ENCODE data around the gene LILRA5. TPM values are rescaled to one million over a fixed set of nuclear protein-coding genes. Genes with fewer than 3 reads are reported as not detected.

Gene LILRA5
- total RNA-seq, 1 experiment from 2014 or later = not detected

- BruUV-seq (replicated peaks) = no TSS peak
- Histone ChIP-seq H3K9ac (ENCODE audit: low read length) (no peak overlapping the region), H3K4me1 (ENCODE audit: control insufficient read depth in 1 of 2, insufficient read depth in 2 of 2, low read length in 2 of 2) (no peaks in the 10 kb centered on the region), H3K36me3 (ENCODE audit: control insufficient read depth in 1 of 2, insufficient read depth in 2 of 2, low read length in 2 of 2) (no peaks in the 10 kb centered on the region), H3K9me2 (ENCODE audit: insufficient read depth) (no peaks in the 10 kb centered on the region), H3K9me3 (ENCODE audit: control insufficient read depth in 1 of 2, insufficient read depth in 1 of 2, low read depth in 1 of 2, low read length in 2 of 2) (no peaks in the 10 kb centered on the region), H4K20me1 (ENCODE audit: insufficient read depth) (no peaks in the 10 kb centered on the region), H3K27ac (ENCODE audit: low read depth, low read length) (no peak overlapping the region), H3K4me3 (replicated peaks in 1 of 2; ENCODE audit: low read depth in 1 of 2, low read length in 2 of 2) (no peak overlapping the region), H3K79me2 (ENCODE audit: insufficient read depth, low read length) (no peaks in the 10 kb centered on the region), H3K4me2 (ENCODE audit: low read length) (no peak overlapping the region), H2AFZ (ENCODE audit: low read depth, low read length, poor library complexity, severe bottlenecking) (no peak overlapping the region), H3K27me3 (ENCODE audit: insufficient read depth, low read length) (no peaks in the 10 kb centered on the region)
- TF ChIP-seq CBX3 (IDR thresholded peaks at IDR 0.05; ENCODE audit: low read depth) (no peak), JUND (IDR thresholded peaks at IDR 0.05) (no peak), CEBPB (IDR thresholded peaks at IDR 0.05; ENCODE audit: low read depth) (no peak), ELF1 (IDR thresholded peaks at IDR 0.05; ENCODE audit: borderline replicate concordance, low read depth) (no peak), POLR2AphosphoS5 (IDR thresholded peaks at IDR 0.05; ENCODE audit: low read depth, low read length) (no peak), SRF (IDR thresholded peaks at IDR 0.05; ENCODE audit: low read depth) (no peak), MAX (IDR thresholded peaks at IDR 0.05) (no peak), SIN3A (IDR thresholded peaks at IDR 0.05; ENCODE audit: low read depth) (no peak), EZH2phosphoT487 (IDR thresholded peaks at IDR 0.05; ENCODE audit: borderline replicate concordance) (no peak), EGR1 (IDR thresholded peaks at IDR 0.05; ENCODE audit: low read depth) (no peak), ZBTB33 (IDR thresholded peaks at IDR 0.05; ENCODE audit: extremely low read depth, insufficient replicate concordance, low read length) (no peak), RAD21 (IDR thresholded peaks at IDR 0.05; ENCODE audit: low read depth) (no peak), SP1 (IDR thresholded peaks at IDR 0.05; ENCODE audit: low read depth) (no peak), POLR2A (IDR thresholded peaks at IDR 0.05; ENCODE audit: borderline replicate concordance, extremely low read depth, insufficient read depth, insufficient read length) (no peak), EZH2 (IDR thresholded peaks at IDR 0.05) (no peak), YY1 (IDR thresholded peaks at IDR 0.05; ENCODE audit: extremely low read depth, insufficient replicate concordance, low read depth, low read length) (no peak), CTCF (IDR thresholded peaks at IDR 0.05 in 2 of 3, conservative IDR thresholded peaks at IDR 0.05 in 1 of 3; ENCODE audit: borderline replicate concordance in 1 of 3, insufficient read depth in 1 of 3, low read depth in 2 of 3, low read length in 2 of 3) (no peak), ZNF274 (IDR thresholded peaks at IDR 0.05; ENCODE audit: low read depth, low read length) (no peak), ATF3 (IDR thresholded peaks at IDR 0.05) (no peak)
- TF ChIP-seq, protein P1, sequence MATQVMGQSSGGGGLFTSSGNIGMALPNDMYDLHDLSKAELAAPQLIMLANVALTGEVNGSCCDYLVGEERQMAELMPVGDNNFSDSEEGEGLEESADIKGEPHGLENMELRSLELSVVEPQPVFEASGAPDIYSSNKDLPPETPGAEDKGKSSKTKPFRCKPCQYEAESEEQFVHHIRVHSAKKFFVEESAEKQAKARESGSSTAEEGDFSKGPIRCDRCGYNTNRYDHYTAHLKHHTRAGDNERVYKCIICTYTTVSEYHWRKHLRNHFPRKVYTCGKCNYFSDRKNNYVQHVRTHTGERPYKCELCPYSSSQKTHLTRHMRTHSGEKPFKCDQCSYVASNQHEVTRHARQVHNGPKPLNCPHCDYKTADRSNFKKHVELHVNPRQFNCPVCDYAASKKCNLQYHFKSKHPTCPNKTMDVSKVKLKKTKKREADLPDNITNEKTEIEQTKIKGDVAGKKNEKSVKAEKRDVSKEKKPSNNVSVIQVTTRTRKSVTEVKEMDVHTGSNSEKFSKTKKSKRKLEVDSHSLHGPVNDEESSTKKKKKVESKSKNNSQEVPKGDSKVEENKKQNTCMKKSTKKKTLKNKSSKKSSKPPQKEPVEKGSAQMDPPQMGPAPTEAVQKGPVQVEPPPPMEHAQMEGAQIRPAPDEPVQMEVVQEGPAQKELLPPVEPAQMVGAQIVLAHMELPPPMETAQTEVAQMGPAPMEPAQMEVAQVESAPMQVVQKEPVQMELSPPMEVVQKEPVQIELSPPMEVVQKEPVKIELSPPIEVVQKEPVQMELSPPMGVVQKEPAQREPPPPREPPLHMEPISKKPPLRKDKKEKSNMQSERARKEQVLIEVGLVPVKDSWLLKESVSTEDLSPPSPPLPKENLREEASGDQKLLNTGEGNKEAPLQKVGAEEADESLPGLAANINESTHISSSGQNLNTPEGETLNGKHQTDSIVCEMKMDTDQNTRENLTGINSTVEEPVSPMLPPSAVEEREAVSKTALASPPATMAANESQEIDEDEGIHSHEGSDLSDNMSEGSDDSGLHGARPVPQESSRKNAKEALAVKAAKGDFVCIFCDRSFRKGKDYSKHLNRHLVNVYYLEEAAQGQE (IDR thresholded peaks at IDR 0.05; ENCODE audit: low read depth) = no peak
- DNase-seq (ENCODE audit: low read depth, low spot score) (no peak), ATAC-seq (no peak)
- POLR2A ChIA-PET = no interaction called here
- intact Hi-C loops (cut with micrococcal nuclease) = no loop called here
- RAD21 ChIA-PET (ENCODE audit: low non-redundant PET in 1 of 2, low total read pairs in 2 of 2, uncharacterized antibody in 2 of 2, unreplicated experiment in 2 of 2) = no interaction called here
- CTCF ChIA-PET = no interaction called here
These were observed 18.7 kb upstream of the LILRA5 start for GRCh38 chr19:54331626-54332025.
